SK-N-MC (cell line): ENCODE data around the gene G3BP1.

Experiments used
- EZH2 ChIP-seq: fragments of 200-600 bp; sonication (generic); IDR thresholded peaks from one replicate; pipeline ENCODE4 v1.6.1; 2017; ENCODE audit warnings: antibody characterized with exemption
- POLR2AphosphoS5 ChIP-seq: IDR thresholded peaks from 2 replicates; pipeline ENCODE4 v1.6.1; 2012; ENCODE audit warnings: mild to moderate bottlenecking, low read depth, low read length, borderline replicate concordance

DNA sequence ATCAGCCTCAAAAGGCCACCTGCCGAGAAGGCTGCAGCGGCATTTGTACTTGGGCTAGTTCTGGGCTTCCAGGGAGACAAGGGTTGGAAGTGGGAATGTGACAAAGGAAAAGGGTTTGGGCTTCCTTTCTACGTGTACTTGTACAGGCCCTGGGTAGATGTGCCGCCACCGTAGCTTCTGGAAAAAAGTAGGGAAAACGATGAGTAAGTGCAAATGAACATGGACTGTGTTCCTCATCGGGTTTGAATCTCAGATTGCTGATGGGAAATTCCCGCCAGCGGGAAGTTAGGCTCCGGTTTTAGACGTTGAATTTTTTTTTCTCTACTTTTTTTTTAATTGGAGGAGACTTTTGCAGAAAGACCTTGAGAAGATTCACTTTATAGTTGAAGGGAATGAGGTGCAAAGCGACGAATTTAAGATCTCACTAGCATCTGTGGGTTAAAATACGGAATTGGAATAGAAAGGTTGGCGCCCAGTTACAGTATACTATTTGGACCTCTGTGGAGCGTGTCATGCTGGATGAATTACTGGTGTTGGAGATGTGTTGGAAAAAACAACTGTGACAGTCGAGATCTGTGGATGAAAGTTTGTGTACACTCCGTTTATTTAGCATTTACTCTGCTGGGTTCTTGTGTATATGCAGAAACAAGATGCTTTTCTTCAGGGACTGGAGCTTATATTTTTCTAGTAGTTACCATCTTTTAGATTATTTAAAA, 1.2 kb downstream of the G3BP1 start:
- TF ChIP-seq EZH2 (no peak), POLR2AphosphoS5 (no peak)
